Liver (tissue), 9 donors: Measurements from ENCODE around the gene GRK2. TPM values are rescaled to one million over a fixed set of nuclear protein-coding genes. Genes with fewer than 3 reads are reported as not detected.

Source experiments
- DNase-seq: peaks from one replicate; pipeline ENCODE4 v3.0.0-alpha.2; 2017; ENCODE audit warnings: low spot score
- H3K27ac ChIP-seq, 2 donors: one replicate each; pipeline ENCODE4 v1.7.0; 2013; ENCODE audit warnings: inconsistent platforms in 2 of 2, low read length in 2 of 2, control low read depth in 1 of 2, low read depth in 1 of 2, mild to moderate bottlenecking in 1 of 2
- H3K27me3 ChIP-seq, 4 donors: one replicate each; pipeline versions ENCODE4 v1.6.1 to v1.7.0; 2013; ENCODE audit warnings: low read length in 3 of 4, inconsistent platforms in 1 of 4, mild to moderate bottlenecking in 1 of 4, moderate library complexity in 1 of 4; ENCODE audit not compliant: control insufficient read depth in 4 of 4, insufficient read depth in 4 of 4
- H3K36me3 ChIP-seq, 4 donors: one replicate each; pipeline versions ENCODE4 v1.6.1 to v1.7.0; 2013; ENCODE audit warnings: low read length in 3 of 4, mild to moderate bottlenecking in 3 of 4, low read depth in 1 of 4, moderate library complexity in 1 of 4; ENCODE audit not compliant: control insufficient read depth in 4 of 4, insufficient read depth in 3 of 4
- H3K4me1 ChIP-seq, 4 donors: one replicate each; pipeline versions ENCODE4 v1.6.1 to v1.7.0; 2013; ENCODE audit warnings: low read length in 3 of 4, mild to moderate bottlenecking in 3 of 4, moderate library complexity in 1 of 4; ENCODE audit not compliant: control insufficient read depth in 4 of 4, insufficient read depth in 4 of 4
- H3K4me3 ChIP-seq, 3 donors: one replicate each; pipeline versions ENCODE4 v1.6.1 to v1.7.0; 2013; ENCODE audit warnings: low read length in 3 of 3, control low read depth in 1 of 3, low read depth in 1 of 3, mild to moderate bottlenecking in 1 of 3
- H3K9ac ChIP-seq, 2 donors: one replicate each; pipeline ENCODE4 v1.7.0; 2013; ENCODE audit warnings: low read length in 2 of 2, mild to moderate bottlenecking in 2 of 2, moderate library complexity in 2 of 2, control low read depth in 1 of 2, low read depth in 1 of 2
- H3K9me3 ChIP-seq, 4 donors: one replicate each; pipeline versions ENCODE4 v1.6.1 to v1.7.0; 2013; ENCODE audit warnings: low read length in 3 of 4; ENCODE audit not compliant: control insufficient read depth in 4 of 4
- EGR1 ChIP-seq, 2 donors: IDR thresholded peaks; 2 replicates each; pipeline ENCODE4 v1.6.1; 2016 to 2018; ENCODE audit warnings: antibody characterized with exemption in 2 of 2, low read depth in 2 of 2
- FOXA1 ChIP-seq: IDR thresholded peaks from 2 replicates; pipeline ENCODE4 v1.6.1; 2016; ENCODE audit warnings: antibody characterized with exemption
- FOXA2 ChIP-seq: IDR thresholded peaks from 2 replicates; pipeline ENCODE4 v1.6.1; 2016; ENCODE audit warnings: antibody characterized with exemption
- GABPA ChIP-seq, 2 donors: IDR thresholded peaks in 1 of 2; conservative IDR thresholded peaks in 1 of 2; 2 replicates each; pipeline ENCODE4 v1.6.1; 2016; ENCODE audit warnings: antibody characterized with exemption in 2 of 2, mild to moderate bottlenecking in 1 of 2, moderate library complexity in 1 of 2
- HNF4A ChIP-seq, 2 donors: conservative IDR thresholded peaks; 2 replicates each; pipeline ENCODE4 v1.6.1; 2016; ENCODE audit warnings: antibody characterized with exemption in 2 of 2, mild to moderate bottlenecking in 2 of 2
- HNF4G ChIP-seq: IDR thresholded peaks from 2 replicates; pipeline ENCODE4 v1.6.1; 2016; ENCODE audit warnings: antibody characterized with exemption
- JUND ChIP-seq, 2 donors: IDR thresholded peaks; 2 replicates each; pipeline ENCODE4 v1.6.1; 2016; ENCODE audit warnings: antibody characterized with exemption in 2 of 2
- NR2F2 ChIP-seq: IDR thresholded peaks from 2 replicates; pipeline ENCODE4 v1.6.1; 2016; ENCODE audit warnings: antibody characterized with exemption
- RAD21 ChIP-seq, 2 donors: IDR thresholded peaks; 2 replicates each; pipeline ENCODE4 v1.6.1; 2016; ENCODE audit warnings: antibody characterized with exemption in 2 of 2, mild to moderate bottlenecking in 2 of 2
- RXRA ChIP-seq, 2 donors: IDR thresholded peaks; 2 replicates each; pipeline ENCODE4 v1.6.1; 2017 to 2018; ENCODE audit warnings: antibody characterized with exemption in 2 of 2, mild to moderate bottlenecking in 1 of 2
- SP1 ChIP-seq: IDR thresholded peaks from 2 replicates; pipeline ENCODE4 v1.6.1; 2018; ENCODE audit warnings: antibody characterized with exemption, mild to moderate bottlenecking
- TAF1 ChIP-seq: conservative IDR thresholded peaks from 2 replicates; pipeline ENCODE4 v1.6.1; 2016; ENCODE audit warnings: antibody characterized with exemption, mild to moderate bottlenecking
- YY1 ChIP-seq: IDR thresholded peaks from 2 replicates; pipeline ENCODE4 v1.6.1; 2016; ENCODE audit warnings: antibody characterized with exemption, mild to moderate bottlenecking
- polyA plus RNA-seq, 2 donors: library from polyadenylated mRNA; stranded (reverse) in 1 of 2; unstranded in 1 of 2; fragments of 200-250 nt in 1 of 2; fragments of >200 nt in 1 of 2; fragmentation: Nextera tagmentation in 1 of 2; extraction: Ambion mirVana in 1 of 2; gene quantifications; one replicate each; pipeline versions ENCODE4 v1.2.1 to v1.2.3, GENCODE V29; 2013 to 2015
- total RNA-seq, 2 donors: library from RNA; depleted of rRNA; stranded (reverse); fragments of >200 nt; gene quantifications; one replicate each; pipeline ENCODE4 v1.2.3, GENCODE V29; 2014
- TF ChIP-seq, protein P1 (sequence below): IDR thresholded peaks from 2 replicates; pipeline ENCODE4 v1.6.1; 2016; ENCODE audit warnings: antibody characterized with exemption
- TF ChIP-seq, protein P2 (sequence below): fragments of 150-350 bp; IDR thresholded peaks from 2 replicates; pipeline ENCODE4 v1.5.1; 2017; ENCODE audit warnings: improper control_type of control experiment, low read depth, low read length; ENCODE audit not compliant: missing input control
- TF ChIP-seq, protein P3 (sequence below): IDR thresholded peaks from 2 replicates; pipeline ENCODE4 v1.6.1; 2016; ENCODE audit warnings: antibody characterized with exemption
- TF ChIP-seq, protein P4 (sequence below): IDR thresholded peaks from 2 replicates; pipeline ENCODE4 v1.6.1; 2016; ENCODE audit warnings: antibody characterized with exemption, mild to moderate bottlenecking
- TF ChIP-seq, protein P5 (sequence below): IDR thresholded peaks from 2 replicates; pipeline ENCODE4 v1.6.1; 2016; ENCODE audit warnings: antibody characterized with exemption
- donor health status: healthy.
- donor health status: healthy.
- donor health status: healthy.
- donor health status: healthy.
- donor health status: healthy.

Gene GRK2
- total and polyA plus RNA-seq, 4 donors, result 13.4 to 41.4 (median 31.7) TPM

DNA sequence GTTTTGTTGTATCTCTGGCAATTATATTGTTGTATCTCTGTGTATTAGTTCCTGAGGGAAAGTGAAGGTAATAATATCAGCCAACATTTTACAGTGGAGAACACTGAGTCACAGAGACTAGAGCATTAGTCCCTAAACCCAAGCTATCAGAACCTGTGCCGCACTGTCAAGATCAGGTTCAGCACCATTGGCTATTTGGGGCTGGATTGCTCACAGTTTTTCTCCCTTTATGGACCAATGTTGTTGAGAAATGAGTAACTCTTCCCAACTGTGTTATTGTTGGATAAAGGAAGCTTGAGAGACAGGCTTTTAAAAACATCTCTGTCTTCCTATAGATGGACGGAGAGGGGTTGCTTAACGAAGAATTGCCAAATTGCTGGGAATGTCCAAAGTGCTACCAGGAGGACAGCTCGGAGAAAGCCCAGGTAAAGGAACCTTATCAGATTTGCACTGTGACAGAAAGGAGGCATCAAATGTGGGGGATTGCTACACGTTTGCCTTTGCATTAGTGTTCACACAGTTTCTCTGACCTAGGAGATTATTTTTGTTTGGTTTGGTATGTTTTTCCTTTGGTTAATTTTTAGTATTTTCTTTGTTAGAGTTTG is 18.2 kb upstream of the GRK2 start (continued):
- TF ChIP-seq, protein P1, sequence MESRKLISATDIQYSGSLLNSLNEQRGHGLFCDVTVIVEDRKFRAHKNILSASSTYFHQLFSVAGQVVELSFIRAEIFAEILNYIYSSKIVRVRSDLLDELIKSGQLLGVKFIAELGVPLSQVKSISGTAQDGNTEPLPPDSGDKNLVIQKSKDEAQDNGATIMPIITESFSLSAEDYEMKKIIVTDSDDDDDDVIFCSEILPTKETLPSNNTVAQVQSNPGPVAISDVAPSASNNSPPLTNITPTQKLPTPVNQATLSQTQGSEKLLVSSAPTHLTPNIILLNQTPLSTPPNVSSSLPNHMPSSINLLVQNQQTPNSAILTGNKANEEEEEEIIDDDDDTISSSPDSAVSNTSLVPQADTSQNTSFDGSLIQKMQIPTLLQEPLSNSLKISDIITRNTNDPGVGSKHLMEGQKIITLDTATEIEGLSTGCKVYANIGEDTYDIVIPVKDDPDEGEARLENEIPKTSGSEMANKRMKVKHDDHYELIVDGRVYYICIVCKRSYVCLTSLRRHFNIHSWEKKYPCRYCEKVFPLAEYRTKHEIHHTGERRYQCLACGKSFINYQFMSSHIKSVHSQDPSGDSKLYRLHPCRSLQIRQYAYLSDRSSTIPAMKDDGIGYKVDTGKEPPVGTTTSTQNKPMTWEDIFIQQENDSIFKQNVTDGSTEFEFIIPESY, result no peak
- TF ChIP-seq EGR1 (IDR thresholded peaks at IDR 0.05; ENCODE audit: low read depth in 2 of 2) (no peak), JUND (IDR thresholded peaks at IDR 0.05) (no peak), TAF1 (no peak), NR2F2 (no peak), HNF4A (conservative IDR thresholded peaks at IDR 0.05) (no peak), GABPA (IDR thresholded peaks at IDR 0.05 in 1 of 2, conservative IDR thresholded peaks at IDR 0.05 in 1 of 2) (no peak)
- TF ChIP-seq, protein P2, sequence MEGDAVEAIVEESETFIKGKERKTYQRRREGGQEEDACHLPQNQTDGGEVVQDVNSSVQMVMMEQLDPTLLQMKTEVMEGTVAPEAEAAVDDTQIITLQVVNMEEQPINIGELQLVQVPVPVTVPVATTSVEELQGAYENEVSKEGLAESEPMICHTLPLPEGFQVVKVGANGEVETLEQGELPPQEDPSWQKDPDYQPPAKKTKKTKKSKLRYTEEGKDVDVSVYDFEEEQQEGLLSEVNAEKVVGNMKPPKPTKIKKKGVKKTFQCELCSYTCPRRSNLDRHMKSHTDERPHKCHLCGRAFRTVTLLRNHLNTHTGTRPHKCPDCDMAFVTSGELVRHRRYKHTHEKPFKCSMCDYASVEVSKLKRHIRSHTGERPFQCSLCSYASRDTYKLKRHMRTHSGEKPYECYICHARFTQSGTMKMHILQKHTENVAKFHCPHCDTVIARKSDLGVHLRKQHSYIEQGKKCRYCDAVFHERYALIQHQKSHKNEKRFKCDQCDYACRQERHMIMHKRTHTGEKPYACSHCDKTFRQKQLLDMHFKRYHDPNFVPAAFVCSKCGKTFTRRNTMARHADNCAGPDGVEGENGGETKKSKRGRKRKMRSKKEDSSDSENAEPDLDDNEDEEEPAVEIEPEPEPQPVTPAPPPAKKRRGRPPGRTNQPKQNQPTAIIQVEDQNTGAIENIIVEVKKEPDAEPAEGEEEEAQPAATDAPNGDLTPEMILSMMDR, result no peak
- TF ChIP-seq, protein P3, sequence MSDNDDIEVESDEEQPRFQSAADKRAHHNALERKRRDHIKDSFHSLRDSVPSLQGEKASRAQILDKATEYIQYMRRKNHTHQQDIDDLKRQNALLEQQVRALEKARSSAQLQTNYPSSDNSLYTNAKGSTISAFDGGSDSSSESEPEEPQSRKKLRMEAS, result no peak

DNA sequence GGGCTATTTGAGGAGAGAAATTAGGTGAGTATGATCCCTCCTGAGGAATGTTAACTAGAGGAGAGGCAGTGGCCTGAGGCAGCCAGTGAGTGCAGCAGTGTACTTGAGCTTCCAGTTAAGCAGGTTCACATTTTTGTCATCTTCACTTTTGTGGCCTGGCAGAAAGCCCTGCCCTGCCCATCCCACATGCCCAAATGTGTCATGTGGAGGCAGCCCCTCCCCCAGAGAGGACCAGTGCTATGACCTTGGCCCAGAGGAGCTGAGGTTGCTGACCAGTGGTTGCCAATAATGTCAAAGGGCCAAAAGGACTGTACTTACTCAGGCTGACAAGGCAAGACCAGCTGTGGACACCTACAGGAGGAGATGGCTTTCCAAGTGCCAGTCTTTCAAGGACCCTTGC is 17.6 kb upstream of the GRK2 start:
- Histone ChIP-seq H3K9ac (no peak overlapping the region), H3K9me3 (no peaks in the 10 kb centered on the region), H3K27me3 (no peaks in the 10 kb centered on the region), H3K27ac (peak overlapping the region; percentile 6 to 37), H3K36me3 (peaks cover 24 to 88% (median 72%) of the 10 kb centered on the region in 4 donors), H3K4me3 (no peak overlapping the region), H3K4me1 (peaks cover 1 to 34% (median 28%) of the 10 kb centered on the region in 4 donors)
- DNase-seq, result no peak
- TF ChIP-seq HNF4A (conservative IDR thresholded peaks at IDR 0.05) (peak; percentile 95 to 97), HNF4G (peak; percentile 74), YY1 (peak; percentile 48), FOXA1 (peak; percentile 81), SP1 (peak; percentile 76), EGR1 (IDR thresholded peaks at IDR 0.05; ENCODE audit: low read depth in 2 of 2) (peak in 1 of 2 donors; percentile 53), RAD21 (IDR thresholded peaks at IDR 0.05) (peak; percentile 55 to 56), RXRA (IDR thresholded peaks at IDR 0.05) (peak; percentile 98 to 99), TAF1 (no peak), NR2F2 (peak; percentile 78), FOXA2 (peak; percentile 40), JUND (IDR thresholded peaks at IDR 0.05) (peak; percentile 51 to 77), GABPA (IDR thresholded peaks at IDR 0.05 in 1 of 2, conservative IDR thresholded peaks at IDR 0.05 in 1 of 2) (peak in 1 of 2 donors; percentile 31)
- TF ChIP-seq, protein P4, sequence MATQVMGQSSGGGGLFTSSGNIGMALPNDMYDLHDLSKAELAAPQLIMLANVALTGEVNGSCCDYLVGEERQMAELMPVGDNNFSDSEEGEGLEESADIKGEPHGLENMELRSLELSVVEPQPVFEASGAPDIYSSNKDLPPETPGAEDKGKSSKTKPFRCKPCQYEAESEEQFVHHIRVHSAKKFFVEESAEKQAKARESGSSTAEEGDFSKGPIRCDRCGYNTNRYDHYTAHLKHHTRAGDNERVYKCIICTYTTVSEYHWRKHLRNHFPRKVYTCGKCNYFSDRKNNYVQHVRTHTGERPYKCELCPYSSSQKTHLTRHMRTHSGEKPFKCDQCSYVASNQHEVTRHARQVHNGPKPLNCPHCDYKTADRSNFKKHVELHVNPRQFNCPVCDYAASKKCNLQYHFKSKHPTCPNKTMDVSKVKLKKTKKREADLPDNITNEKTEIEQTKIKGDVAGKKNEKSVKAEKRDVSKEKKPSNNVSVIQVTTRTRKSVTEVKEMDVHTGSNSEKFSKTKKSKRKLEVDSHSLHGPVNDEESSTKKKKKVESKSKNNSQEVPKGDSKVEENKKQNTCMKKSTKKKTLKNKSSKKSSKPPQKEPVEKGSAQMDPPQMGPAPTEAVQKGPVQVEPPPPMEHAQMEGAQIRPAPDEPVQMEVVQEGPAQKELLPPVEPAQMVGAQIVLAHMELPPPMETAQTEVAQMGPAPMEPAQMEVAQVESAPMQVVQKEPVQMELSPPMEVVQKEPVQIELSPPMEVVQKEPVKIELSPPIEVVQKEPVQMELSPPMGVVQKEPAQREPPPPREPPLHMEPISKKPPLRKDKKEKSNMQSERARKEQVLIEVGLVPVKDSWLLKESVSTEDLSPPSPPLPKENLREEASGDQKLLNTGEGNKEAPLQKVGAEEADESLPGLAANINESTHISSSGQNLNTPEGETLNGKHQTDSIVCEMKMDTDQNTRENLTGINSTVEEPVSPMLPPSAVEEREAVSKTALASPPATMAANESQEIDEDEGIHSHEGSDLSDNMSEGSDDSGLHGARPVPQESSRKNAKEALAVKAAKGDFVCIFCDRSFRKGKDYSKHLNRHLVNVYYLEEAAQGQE, result peak; percentile 67
- TF ChIP-seq, protein P3, result peak; percentile 80
- TF ChIP-seq, protein P1, result peak; percentile 55
- TF ChIP-seq, protein P5, sequence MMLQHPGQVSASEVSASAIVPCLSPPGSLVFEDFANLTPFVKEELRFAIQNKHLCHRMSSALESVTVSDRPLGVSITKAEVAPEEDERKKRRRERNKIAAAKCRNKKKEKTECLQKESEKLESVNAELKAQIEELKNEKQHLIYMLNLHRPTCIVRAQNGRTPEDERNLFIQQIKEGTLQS, result no peak
- TF ChIP-seq, protein P2, result no peak
